Keratinocyte (primary cell): ENCODE data around the gene RAD18.
A peak's percentile ranks its signal among the peaks of the same experiment; 100 is the strongest.

Experiments used
- EZH2 ChIP-seq: IDR thresholded peaks from one replicate; pipeline ENCODE4 v1.6.1; 2012; ENCODE audit warnings: inconsistent platforms, mild to moderate bottlenecking, low read length, moderate library complexity
- TF ChIP-seq, protein P1 (sequence below), 3 experiments: IDR thresholded peaks in 1 of 3; conservative IDR thresholded peaks in 1 of 3; optimal IDR thresholded peaks in 1 of 3; 2 replicates in 2 of 3; 3 replicates in 1 of 3; pipeline versions ENCODE3 to v1.5.1; 2011; ENCODE audit warnings: low read length in 3 of 3, mild to moderate bottlenecking in 3 of 3, moderate library complexity in 2 of 3, control low read depth in 1 of 3, inconsistent platforms in 1 of 3; ENCODE audit not compliant: insufficient read depth in 2 of 3; ENCODE audit errors: extremely low read depth in 1 of 3

DNA sequence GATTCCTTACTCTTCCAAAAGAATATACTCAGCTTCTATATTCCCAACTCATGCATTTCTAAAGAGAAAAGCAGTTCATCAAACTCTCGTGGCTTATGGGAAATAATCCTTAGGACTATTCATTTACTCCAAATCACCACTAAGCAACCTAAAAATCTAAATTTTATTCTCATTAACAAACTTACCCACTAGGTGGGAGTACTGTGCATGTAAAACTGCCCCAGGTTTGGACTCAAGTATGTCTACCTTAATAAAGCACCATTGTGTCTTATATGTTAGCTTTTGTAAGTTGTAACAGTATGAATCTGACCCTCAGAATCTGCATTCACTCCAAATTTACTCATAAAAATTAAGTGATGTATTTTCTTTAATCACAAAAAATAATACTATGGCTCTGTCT lies 25.3 kb downstream of the RAD18 start:
- no peak for TF ChIP-seq EZH2
- TF ChIP-seq, protein P1, sequence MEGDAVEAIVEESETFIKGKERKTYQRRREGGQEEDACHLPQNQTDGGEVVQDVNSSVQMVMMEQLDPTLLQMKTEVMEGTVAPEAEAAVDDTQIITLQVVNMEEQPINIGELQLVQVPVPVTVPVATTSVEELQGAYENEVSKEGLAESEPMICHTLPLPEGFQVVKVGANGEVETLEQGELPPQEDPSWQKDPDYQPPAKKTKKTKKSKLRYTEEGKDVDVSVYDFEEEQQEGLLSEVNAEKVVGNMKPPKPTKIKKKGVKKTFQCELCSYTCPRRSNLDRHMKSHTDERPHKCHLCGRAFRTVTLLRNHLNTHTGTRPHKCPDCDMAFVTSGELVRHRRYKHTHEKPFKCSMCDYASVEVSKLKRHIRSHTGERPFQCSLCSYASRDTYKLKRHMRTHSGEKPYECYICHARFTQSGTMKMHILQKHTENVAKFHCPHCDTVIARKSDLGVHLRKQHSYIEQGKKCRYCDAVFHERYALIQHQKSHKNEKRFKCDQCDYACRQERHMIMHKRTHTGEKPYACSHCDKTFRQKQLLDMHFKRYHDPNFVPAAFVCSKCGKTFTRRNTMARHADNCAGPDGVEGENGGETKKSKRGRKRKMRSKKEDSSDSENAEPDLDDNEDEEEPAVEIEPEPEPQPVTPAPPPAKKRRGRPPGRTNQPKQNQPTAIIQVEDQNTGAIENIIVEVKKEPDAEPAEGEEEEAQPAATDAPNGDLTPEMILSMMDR (optimal IDR thresholded peaks at IDR 0.05 in 1 of 3, IDR thresholded peaks at IDR 0.05 in 1 of 3, conservative IDR thresholded peaks at IDR 0.05 in 1 of 3; ENCODE audit: extremely low read depth in 1 of 3, insufficient read depth in 2 of 3, low read length in 3 of 3), result peak in 2 of 3 experiments; percentile 22 to 35
